Mucosa of descending colon (tissue), 3 donors: ENCODE data around the gene NECAB2. TPM values are rescaled to one million over a fixed set of nuclear protein-coding genes. Genes with fewer than 3 reads are reported as not detected.

Experiments used
- ATAC-seq: fragments of 200-7000 bp; cut with Tn5 transposase; one replicate; pipeline ENCODE4 v1.9.1; 2020; ENCODE audit warnings: mild to moderate bottlenecking, moderate library complexity
- DNase-seq, 3 donors: peaks; one replicate each; pipeline ENCODE4 v3.0.0-alpha.2; 2020
- H3K36me3 ChIP-seq: fragments of 200-600 bp; one replicate; pipeline ENCODE4 v1.8.0; 2021; ENCODE audit warnings: low read depth, mild to moderate bottlenecking
- H3K4me1 ChIP-seq: fragments of 200-600 bp; one replicate; pipeline ENCODE4 v1.8.0; 2021; ENCODE audit warnings: low read depth, mild to moderate bottlenecking
- H3K4me3 ChIP-seq: fragments of 200-600 bp; one replicate; pipeline ENCODE4 v1.8.0; 2021; ENCODE audit warnings: mild to moderate bottlenecking
- H3K9me3 ChIP-seq: fragments of 200-600 bp; one replicate; pipeline ENCODE4 v1.8.0; 2021; ENCODE audit warnings: mild to moderate bottlenecking
- CTCF ChIP-seq: fragments of 200-600 bp; IDR thresholded peaks from one replicate; pipeline ENCODE4 v1.8.0; 2022; ENCODE audit warnings: antibody characterized with exemption, mild to moderate bottlenecking
- intact Hi-C, 2 donors: fragments of 100-400 bp; cut with DNase I in 1 of 2; cut with micrococcal nuclease in 1 of 2; formaldehyde crosslinking; loops; one replicate each; pipeline versions ENCODE4 v1.11.0 to v1.11.1; 2022; cut with DNase I, micrococcal nuclease
- long read RNA-seq, 2 donors: library from polyadenylated mRNA; unstranded; transcript quantifications; one replicate each; pipeline ENCODE4 v2.0.0, GENCODE V29; 2019 to 2021
- total RNA-seq, 3 donors: library from RNA; stranded (reverse); fragmentation: NEBNext Ultra II Directional in 2 of 3; extraction: Animal tissue kit (Norgen Biotek cat#: 25700) in 2 of 3; gene quantifications; one replicate each; pipeline versions ENCODE4 v1.2.1 to v1.2.4, GENCODE V29; 2021 to 2023
- donor health status: DM: no; HTN: no; CAD: no; lungs with moderate emphysema.
- donor health status: DM: no; HTN: no; CAD: no.
- donor health status: DM: no; HTN: yes; CAD: no.

NECAB2 gene
- total RNA-seq, result 1 to 10 TPM in 1 of 3 donors, under 1 TPM in 2; 0.55 to 2.0 (median 0.96) TPM
- long read RNA-seq, donor 1, partial matches to known transcripts, result 0 of 2 reads
- long read RNA-seq, donor 1, other reads (novel, unspliced or antisense), result 0 of 2 reads
- long read RNA-seq, donor 2, result 0 reads

DNA sequence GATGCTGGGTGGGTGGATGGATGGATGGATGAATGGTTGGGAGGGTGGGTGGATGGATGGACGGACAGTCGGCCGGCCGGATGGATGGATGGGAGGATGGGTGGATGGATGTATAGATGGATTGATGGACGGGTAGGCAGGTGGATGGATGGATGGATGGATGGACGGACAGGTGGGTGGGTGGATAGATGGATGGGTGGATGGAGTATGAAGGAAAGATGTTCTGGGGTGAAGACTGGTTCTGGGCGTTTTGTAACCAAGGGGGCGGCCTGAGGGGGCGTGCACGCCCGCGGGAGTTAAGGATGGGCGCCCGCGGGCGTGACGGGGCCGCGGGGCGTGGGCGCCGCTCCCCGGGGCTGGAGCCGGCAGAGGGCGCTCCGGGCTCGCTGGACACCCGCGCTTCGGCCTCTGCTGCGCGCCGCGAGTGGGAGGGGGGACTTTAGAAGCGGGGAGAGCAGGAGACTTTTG lies at the start of gene NECAB2:
TSS of gene NECAB2 (plus strand) at position 407 of the 468 bp plus-strand sequence. CDS start 405 bp downstream, outside the sequence.
- DNase-seq, result peak in 2 of 3 donors; percentile 43 to 53
- H3K4me3 ChIP-seq, result no peak within 1 kb of the TSS
- no peaks in the 10 kb centered on the region for H3K9me3 ChIP-seq
- H3K4me1 ChIP-seq, result no peaks in the 10 kb centered on the region
- peak; percentile 54 for ATAC-seq
- TF ChIP-seq CTCF, result peak; percentile 32
- intact Hi-C loops, result loop anchor here (5.0 to 10.0 kb wide), 3 partner anchors 94 to 517 kb away; no protein-coding TSS in a partner anchor
- H3K36me3 ChIP-seq, result no peaks in the 10 kb centered on the region

DNA sequence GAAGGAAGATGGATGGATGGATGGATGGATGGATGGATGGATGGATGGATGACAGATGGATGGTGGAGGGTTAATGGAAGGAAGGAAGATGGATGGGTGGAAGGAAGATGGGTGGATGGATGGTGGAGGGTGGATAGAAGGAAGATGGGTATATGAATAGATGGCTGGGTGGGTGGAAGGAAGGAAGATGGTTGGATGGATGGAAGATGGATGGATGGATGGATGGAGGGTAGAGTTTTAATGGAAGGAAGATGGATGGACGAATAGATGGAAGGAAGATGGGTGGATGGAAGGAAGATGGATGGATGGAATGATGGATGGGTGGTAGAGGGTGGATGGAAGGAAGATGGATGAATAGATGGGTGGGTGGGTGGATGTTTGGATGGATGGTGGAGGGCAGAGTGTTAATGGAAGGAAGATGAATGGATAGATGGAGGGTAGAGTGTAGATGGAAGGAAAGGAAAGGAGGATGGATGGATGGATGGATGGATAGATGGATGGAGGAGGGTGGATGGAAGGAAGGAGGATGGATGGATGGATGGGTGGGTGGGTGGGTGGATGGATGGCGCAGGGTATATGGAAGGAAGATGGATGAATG lies 47.1 kb upstream of the NECAB2 start:
- intact Hi-C loops, result no loop called here

DNA sequence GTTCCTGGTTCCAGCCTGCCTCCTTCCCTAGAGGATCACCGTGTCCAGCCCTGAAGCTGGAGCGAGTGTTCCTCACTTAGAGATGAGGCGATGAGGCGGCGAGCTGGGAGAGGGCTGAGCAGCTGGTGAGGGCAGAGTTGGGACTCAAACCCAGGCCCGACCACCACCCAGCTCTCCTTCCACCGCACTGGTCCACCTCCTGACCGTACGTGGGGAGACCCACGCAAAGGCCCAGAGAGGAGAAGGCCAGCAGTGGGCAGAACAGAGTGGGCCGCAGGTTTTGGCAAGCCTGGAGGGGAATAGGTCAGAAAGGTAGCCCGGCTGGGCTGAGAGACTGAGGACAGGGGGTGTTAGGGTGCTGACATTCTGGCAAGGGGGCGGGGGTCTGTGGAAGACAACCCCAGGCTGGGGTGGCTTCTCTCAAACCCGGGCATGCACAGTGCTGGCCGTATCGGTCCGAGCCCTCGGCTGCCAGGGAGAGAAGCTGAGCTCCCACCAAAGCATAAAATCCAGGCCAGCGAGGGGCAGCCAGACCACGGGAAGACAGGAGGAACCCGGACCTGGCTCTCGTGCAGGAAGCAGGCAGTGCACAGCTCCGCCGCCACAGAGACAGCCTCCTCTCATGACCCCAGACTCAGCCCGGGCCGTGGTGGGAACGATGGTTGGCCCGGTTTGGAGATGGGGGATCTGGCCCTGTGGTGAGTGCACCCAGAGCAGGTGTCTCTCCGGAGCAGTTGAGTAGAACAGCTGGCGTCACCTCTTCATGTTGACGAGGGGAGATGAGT lies 44.3 kb upstream of the NECAB2 start:
- Histone ChIP-seq H3K4me3 (no peak overlapping the region), H3K9me3 (no peaks in the 10 kb centered on the region), H3K36me3 (no peaks in the 10 kb centered on the region), H3K4me1 (peaks cover 4% of the 10 kb centered on the region)
- ATAC-seq, result no peak
- DNase-seq, result peak in 1 of 3 donors; percentile 44
- intact Hi-C loops, result no loop called here
- no peak for TF ChIP-seq CTCF

More for the DNA sequence above, 47.1 kb upstream of the NECAB2 start:
- no peaks in the 10 kb centered on the region for H3K36me3 ChIP-seq
- H3K4me3 ChIP-seq, result no peak overlapping the region
- H3K9me3 ChIP-seq, result no peaks in the 10 kb centered on the region
- H3K4me1 ChIP-seq, result no peaks in the 10 kb centered on the region
- no peak for TF ChIP-seq CTCF
- ATAC-seq (no peak), DNase-seq (no peak)

DNA sequence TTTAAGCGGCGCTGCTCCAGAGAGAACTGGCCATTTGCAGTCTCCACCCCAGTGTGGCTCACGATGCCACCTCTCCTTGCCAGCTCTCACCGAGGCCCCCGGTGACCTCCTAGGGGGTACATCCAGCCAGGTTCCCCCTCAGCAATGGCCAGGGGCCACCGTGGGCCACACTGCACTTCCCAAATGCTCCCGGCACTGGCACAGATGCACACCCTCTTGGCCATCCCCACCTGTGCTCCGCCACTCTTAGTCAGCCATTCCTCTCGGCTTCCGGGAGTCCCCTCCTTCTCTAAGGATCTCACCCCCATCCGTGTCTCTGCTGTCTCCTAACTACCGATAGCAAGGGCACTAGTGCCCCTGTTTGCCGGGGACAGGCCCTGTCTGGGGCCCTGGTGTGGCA lies 43.4 kb upstream of the NECAB2 start:
- no peak overlapping the region for H3K4me3 ChIP-seq
- DNase-seq (peak in 1 of 3 donors; percentile 40), ATAC-seq (no peak)
- H3K9me3 ChIP-seq, result no peaks in the 10 kb centered on the region
- no peak for TF ChIP-seq CTCF
- intact Hi-C loops, result no loop called here
- no peaks in the 10 kb centered on the region for H3K36me3 ChIP-seq
- H3K4me1 ChIP-seq, result peaks cover 4% of the 10 kb centered on the region

GRCh38 chr16:83925095-83925905 lies 42.7 kb upstream of the NECAB2 start:
- intact Hi-C loops, result no loop called here
- ATAC-seq, result no peak
- H3K36me3 ChIP-seq, result no peaks in the 10 kb centered on the region

More at GRCh38 chr16:83925095-83925905, 42.7 kb upstream of the NECAB2 start:
- no peak overlapping the region for H3K4me3 ChIP-seq
- no peak for TF ChIP-seq CTCF
- peak in 1 of 3 donors; percentile 26 for DNase-seq
- peaks cover 4% of the 10 kb centered on the region for H3K4me1 ChIP-seq
- H3K9me3 ChIP-seq, result no peaks in the 10 kb centered on the region
